T-helper 9 cell (primary cell): ENCODE results near the gene CEP97.
A peak's percentile ranks its signal among the peaks of the same experiment; 100 is the strongest.
"Not testable (repeated sequence)": the region's sequence is repeated elsewhere in the genome, so short reads cannot be mapped to it uniquely, and the experiment has no call there.

Experiments used
- DNase-seq: peaks from one replicate; pipeline ENCODE4 v3.0.0-alpha.2; 2020

CEP97 gene

DNA sequence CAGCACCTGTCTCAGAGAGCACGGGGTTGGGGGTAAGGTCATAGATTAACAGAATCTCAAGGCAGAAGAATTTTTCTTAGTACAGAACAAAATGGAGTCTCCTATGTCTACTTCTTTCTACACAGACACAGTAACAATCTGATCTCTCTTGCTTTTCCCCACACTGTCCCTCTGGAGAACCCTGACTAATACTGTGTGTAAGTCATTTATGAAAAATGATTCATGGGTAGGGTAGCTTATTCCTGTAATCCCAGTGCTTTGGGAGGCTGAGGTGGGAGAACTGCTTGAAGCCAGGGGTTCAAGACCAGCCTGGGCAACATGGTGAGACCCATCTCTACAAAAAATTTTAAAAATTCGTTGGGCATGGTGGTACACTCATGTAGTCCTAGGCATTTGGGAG is 19.8 kb upstream of the CEP97 start:
- DNase-seq: not testable (repeated sequence)

DNA sequence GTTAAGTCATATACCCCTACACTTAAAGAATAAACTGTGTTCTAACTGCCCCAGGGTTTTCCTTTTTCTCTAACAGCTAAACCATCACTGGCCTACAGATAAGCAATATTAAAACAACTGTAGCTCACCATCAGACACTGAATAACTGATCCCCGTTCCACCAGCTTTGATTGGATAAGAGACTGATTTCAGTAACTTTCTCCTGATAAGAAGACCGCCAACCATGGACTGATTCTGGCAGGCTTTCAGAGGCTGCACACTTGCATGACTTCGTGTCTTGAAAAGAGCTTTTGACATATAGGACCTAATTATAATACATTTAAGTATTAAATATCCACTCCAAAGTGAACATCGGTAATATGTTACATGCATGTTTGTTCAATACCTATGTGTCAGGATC is 15.3 kb upstream of the CEP97 start:
- no peak for DNase-seq

DNA sequence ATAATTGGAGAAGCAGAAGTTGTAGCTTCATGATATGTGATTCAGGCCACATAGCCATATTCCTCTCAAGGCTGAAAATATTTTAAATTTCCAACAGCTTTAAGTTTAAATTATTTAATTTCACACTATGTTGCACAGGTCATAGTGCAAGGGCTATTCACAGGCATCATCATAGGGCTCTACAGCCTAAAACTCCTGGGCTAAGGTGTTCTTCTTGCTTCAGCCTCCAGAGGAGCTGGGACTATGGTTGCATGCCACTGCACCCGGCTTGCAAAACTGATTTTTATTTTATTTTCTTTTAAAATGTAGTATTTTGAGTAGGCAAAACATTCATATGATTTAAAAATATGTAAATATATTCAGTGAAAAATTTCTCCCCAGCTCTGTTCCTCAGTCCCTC is 6.0 kb upstream of the CEP97 start:
- no peak for DNase-seq

DNA sequence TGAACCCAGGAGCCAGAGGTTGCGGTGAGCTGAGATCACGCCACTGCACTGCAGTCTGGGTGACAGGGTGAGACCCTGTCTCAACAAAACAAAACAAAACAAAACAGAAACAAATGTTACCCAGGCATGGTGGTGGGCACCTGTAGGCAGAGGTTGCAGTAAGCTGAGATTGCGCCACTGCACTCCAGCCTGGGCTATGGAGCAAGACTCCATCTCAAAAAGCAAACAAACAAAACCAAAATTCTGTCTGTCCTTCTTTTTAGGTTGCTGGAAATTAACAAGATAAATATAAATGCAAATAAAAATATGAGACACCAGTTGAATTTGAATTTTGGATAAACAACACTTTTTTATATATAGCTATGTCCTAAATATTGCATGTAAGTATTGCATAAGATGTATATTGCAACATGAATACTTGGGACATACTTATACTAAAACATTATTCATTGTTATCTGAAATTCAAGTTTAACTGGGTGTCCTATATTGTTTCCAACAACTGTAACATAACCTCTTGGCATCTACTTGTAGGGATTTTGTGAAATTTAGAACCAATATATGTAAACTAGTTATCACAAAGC is 4.7 kb upstream of the CEP97 start:
- no peak for DNase-seq

DNA sequence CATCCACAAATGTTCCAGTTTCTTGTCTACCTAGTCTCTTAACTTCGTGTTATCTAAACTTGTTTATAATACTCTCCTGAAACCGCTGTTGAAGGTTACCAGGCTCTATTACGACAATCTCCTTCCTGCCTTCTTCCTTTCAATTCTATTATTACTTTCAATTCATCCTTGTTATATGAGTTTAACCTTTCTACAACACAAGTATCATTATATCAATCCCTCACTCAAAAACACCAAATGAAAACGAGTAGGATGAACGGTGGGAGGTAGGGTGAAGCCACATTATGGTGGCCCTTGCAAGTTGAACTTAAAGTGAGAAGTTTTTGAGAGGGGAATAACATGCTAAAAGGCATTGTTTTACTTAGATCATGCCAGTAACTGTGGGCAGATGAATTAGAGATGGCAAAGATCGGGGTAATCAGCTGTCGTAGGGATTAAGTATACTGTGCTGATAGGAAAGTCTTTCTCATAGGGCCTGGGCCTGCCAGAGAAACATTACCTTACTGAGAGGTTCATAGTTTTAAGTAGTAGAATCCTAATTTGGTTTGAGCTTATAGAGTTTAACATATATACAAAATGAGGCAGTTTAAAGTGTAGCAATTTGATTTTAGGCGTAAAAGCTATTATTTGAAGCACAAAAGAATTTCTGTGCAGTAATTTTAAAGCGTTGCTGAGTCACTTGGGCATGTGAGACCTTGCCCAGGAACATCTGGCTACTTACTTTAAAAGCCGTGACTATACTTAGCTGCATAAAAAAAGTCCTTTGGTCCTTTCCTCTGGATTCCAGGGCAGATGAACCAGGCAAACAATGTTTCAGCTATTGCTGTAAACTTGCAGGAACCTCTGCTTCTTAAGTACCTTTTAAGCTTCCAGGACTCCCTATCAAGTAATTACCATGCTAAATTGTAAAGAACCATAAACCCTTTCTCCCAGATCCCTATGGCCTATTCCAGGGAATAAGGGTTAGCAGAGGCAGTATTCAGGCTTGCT is 3.3 kb upstream of the CEP97 start:
- DNase-seq: no peak

GRCh38 chr3:101722394-101723173 is 1.8 kb upstream of the CEP97 start:
- DNase-seq: no peak

- DNase-seq: peak; percentile 23
Observed at GRCh38 chr3:101725194-101725889, 928 bp downstream of the CEP97 start.

DNA sequence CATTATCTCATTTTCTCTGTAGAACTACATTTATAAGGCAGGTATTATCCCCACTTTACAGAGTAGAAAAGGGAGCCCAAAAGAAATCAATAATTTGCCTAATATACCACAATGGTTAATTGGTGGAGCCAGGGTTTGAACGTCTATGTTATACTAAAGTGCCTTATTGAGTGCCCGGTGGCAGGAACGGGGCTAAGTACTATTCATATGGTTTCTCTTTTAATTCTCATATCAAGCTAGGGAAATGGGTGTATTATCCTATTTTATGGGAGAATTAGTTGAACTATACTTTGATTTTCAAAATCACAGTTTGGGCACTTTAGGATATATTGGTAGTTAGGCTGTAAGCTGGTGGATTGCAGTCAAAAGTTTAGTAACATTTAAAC is 1.5 kb downstream of the CEP97 start:
- no peak for DNase-seq

DNA sequence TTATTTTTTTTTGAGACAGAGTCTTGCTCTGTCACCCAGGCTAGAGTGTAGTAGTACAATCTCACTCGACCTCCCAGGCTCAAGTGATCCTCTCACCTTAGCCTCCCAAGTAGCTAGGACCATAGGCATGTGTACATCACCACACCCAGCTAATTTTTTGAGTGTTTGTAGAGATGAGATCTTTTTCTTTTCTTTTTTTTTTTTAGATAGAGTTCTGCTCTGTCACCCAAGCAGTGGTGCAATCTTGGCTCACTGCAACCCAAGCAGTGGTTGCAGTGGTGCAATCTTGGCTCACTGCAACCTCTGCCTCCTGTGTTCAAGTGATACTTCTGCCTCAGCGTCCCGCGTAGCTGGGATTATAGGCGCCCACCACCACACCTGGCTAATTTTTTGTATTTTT is 5.2 kb downstream of the CEP97 start:
- DNase-seq: no peak

- DNase-seq: no peak
Observed at GRCh38 chr3:101730839-101731238, 6.4 kb downstream of the CEP97 start.

- DNase-seq: no peak
Observed at GRCh38 chr3:101732240-101732641, 7.8 kb downstream of the CEP97 start.

GRCh38 chr3:101735833-101736232 is 11.4 kb downstream of the CEP97 start:
- DNase-seq: no peak

DNA sequence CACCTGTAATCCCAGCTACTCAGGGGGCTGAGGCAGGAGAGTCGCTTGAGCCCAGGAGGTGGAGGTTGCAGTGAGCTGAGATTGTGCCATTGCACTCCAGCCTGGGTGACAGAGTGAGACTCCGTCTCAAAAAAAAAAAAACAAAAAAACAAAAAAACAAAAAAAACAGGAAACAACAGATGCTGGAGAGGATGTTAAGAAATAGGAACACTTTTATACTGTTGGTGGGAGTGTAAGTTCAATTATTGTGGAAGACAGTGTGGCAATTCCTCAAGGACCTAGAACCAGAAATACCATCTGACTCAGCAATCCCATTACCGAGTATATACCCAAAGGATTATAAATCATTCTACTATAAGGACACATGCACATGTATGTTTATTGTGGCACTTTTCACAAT is 17.5 kb downstream of the CEP97 start:
- DNase-seq: not testable (repeated sequence)

GRCh38 chr3:101744811-101745210 is 20.4 kb downstream of the CEP97 start:
- no peak for DNase-seq

GRCh38 chr3:101745934-101746333 is 21.5 kb downstream of the CEP97 start:
- DNase-seq: not testable (repeated sequence)

- peak; percentile 20 for DNase-seq
Observed at GRCh38 chr3:101753386-101754113, 29.1 kb downstream of the CEP97 start.

DNA sequence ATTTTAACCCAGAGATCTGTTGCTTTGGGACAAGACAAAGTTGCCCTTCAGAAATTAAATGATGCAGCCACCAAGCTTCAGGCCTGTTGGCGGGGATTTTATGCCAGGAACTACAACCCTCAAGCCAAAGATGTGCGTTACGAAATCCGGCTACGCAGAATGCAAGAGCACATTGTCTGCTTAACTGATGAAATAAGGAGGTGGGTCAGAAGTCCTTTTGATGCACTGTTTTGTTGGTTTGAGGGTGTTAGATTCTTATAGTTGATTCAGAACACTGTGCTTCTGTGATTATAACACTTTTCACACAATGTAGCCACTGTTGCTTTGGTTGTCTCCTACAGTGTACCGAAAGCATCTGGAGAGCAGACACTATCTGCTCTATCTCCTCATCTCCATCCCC is 33.8 kb downstream of the CEP97 start:
- no peak for DNase-seq

GRCh38 chr3:101762041-101762646 is 37.7 kb downstream of the CEP97 start:
- DNase-seq: no peak

DNA sequence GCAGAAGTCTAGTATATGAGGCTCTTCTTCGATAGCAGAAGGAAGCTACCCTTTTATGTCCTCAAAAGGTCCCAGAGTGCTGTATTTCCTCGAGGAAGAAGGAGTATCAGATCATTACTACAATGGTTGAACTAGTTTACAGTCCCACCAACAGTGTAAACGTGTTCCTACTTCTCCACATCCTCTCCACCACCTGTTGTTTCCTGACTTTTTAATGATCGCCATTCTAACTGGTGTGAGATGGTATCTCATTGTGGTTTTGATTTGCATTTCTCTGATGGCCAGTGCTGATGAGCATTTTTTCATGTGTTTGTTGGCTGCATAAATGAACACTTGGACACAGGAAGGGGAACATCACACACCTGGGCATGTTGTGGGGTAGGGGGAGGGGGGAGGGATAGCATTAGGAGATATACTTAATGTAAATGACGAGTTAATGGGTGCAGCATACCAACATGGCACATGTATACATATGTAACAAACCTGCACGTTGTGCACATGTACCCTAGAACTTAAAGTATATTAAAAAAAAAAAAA is 53.4 kb downstream of the CEP97 start:
- DNase-seq: not testable (repeated sequence)

DNA sequence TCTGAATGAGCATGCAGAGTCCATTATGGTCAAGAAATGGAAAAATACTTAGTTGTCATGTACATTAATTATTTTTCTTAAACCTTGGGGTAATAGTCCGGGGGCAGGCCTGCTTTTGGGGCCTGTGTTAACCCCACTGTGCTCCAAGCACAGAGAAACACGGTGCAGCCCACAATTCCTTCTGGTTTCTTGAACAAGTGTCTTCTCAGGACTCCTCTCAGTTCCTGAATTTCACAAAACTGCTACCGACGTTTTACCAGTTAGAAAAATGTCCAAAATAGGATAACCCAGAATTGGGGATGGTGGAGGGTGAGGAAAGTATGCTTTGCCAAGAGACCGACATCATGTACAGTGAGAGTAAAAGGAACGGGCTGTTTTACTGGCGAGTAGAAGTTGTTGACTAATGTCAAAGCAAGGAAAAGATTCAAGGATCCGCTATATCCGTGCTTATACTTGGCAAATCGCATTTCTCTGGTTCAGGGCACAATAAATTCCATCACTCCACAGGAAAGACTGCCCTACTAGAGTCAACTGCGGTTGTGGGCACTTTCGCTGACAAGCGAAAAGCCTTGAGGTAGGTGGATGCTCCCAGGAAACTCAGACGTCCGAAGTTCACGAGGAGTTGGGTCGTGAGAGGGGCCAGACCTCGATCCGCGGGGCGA is 54.1 kb downstream of the CEP97 start:
- no peak for DNase-seq
